NCI-H524 treated with DMSO at 0.1 percent for 48 hours (cell line): ENCODE data around the gene PDE4A.

Experiments
- DNase-seq: peaks from one replicate; lab custom pipeline; 2025; lab: John Stamatoyannopoulos, UW

Gene PDE4A

GRCh38 chr19:10510301-10510802 is 90.0 kb downstream of the PDE4A start:
- no peak for DNase-seq

- no peak for DNase-seq
These were observed 92.9 kb downstream of the PDE4A start for GRCh38 chr19:10513223-10513622.

- no peak for DNase-seq
These were observed 94.1 kb downstream of the PDE4A start for GRCh38 chr19:10514211-10515145.

GRCh38 chr19:10516064-10516385 is 95.7 kb downstream of the PDE4A start:
- DNase-seq, result no peak

GRCh38 chr19:10516671-10517286 is 96.4 kb downstream of the PDE4A start:
- DNase-seq, result no peak

GRCh38 chr19:10517361-10517759 is 97.0 kb downstream of the PDE4A start, which contains the start of gene S1PR5:
TSS of gene S1PR5 (minus strand) at chr19:10517447. CDS start at chr19:10515011, 2,436 bp downstream.
- no peak for DNase-seq

GRCh38 chr19:10517760-10518443 is 97.6 kb downstream of the PDE4A start:
- DNase-seq, result no peak

- peak; percentile 71 for DNase-seq
These were observed 98.4 kb downstream of the PDE4A start for GRCh38 chr19:10518444-10519361.
